Lower leg skin (tissue), 3 donors: ENCODE measurements around the gene C9orf153.

Source experiments
- CTCF ChIP-seq, 3 donors: fragments of 450-650 bp; IDR thresholded peaks; one replicate each; pipeline ENCODE4 v1.5.1; 2016; ENCODE audit warnings: antibody characterized with exemption in 3 of 3, mild to moderate bottlenecking in 3 of 3, moderate library complexity in 2 of 3
- POLR2A ChIP-seq, 2 donors: fragments of 450-650 bp; IDR thresholded peaks; one replicate each; pipeline ENCODE4 v1.6.1; 2016 to 2017; ENCODE audit warnings: antibody characterized with exemption in 2 of 2, mild to moderate bottlenecking in 1 of 2, moderate library complexity in 1 of 2

DNA sequence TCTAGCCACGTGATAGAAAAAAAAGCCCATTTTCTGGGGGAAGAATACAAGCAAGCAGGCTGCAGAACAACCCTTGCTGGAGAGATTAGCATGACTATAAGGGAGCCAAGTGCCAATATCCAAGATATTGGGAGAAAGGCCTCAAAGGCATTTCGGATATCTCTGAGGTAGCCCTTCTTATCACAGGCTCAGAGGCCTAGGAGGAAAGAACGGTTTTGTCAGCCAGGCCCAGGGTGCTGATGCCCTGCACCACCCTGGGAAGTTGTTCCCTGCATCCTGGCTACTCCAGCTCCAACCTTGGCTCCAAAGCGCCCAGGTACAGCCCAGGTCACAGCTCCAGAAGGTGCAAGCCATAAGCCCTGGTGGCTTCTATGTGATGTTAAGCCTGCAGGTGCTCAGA lies 66.4 kb downstream of the C9orf153 start:
- TF ChIP-seq POLR2A (IDR thresholded peaks at IDR 0.05) (no peak), CTCF (IDR thresholded peaks at IDR 0.05) (no peak)
